ENCODE results near the gene ZNF566. TPM values are rescaled to one million over a fixed set of nuclear protein-coding genes. Genes with fewer than 3 reads are reported as not detected.

Gene ZNF566
- total RNA-seq, 6 experiments from 2014 or later: 5.2 to 6.7 (median 6.0) TPM

DNA sequence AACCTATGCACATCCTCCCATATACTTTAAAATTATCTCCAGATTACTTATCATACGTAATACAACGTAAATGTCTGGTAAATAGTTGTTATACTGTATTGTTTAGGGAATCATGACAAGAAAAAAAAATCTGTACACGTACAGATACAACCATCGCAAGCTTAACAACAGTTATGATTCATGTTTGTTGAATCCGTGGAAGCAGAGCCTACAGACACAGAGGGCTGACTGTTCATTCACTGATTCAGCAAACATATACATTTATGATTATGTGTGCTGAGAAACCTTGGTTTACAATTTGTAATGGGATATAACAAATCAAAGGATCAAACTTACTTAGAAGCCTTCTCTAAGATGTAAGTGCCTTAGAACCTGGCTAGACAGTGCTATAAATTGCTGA is 37.2 kb upstream of the ZNF566 start:
- H3K36me3 Mint-ChIP-seq (ENCODE audit: low read depth): peaks cover 43% of the 10 kb centered on the region
- TF ChIP-seq, protein P1, sequence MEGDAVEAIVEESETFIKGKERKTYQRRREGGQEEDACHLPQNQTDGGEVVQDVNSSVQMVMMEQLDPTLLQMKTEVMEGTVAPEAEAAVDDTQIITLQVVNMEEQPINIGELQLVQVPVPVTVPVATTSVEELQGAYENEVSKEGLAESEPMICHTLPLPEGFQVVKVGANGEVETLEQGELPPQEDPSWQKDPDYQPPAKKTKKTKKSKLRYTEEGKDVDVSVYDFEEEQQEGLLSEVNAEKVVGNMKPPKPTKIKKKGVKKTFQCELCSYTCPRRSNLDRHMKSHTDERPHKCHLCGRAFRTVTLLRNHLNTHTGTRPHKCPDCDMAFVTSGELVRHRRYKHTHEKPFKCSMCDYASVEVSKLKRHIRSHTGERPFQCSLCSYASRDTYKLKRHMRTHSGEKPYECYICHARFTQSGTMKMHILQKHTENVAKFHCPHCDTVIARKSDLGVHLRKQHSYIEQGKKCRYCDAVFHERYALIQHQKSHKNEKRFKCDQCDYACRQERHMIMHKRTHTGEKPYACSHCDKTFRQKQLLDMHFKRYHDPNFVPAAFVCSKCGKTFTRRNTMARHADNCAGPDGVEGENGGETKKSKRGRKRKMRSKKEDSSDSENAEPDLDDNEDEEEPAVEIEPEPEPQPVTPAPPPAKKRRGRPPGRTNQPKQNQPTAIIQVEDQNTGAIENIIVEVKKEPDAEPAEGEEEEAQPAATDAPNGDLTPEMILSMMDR (IDR thresholded peaks at IDR 0.05): no peak
- peaks cover 50% of the 10 kb centered on the region for H3K9me3 Mint-ChIP-seq
- H3K4me3 Mint-ChIP-seq: peak overlapping the region; percentile 97
- H3K27ac Mint-ChIP-seq: no peak overlapping the region
- H3K27me3 Mint-ChIP-seq (ENCODE audit: insufficient read depth): peaks cover 2% of the 10 kb centered on the region; the same call in 1 of the 2 replicates
- peaks cover 18% of the 10 kb centered on the region for H3K4me1 Mint-ChIP-seq (ENCODE audit: low read depth)
- no peak for DNase-seq

DNA sequence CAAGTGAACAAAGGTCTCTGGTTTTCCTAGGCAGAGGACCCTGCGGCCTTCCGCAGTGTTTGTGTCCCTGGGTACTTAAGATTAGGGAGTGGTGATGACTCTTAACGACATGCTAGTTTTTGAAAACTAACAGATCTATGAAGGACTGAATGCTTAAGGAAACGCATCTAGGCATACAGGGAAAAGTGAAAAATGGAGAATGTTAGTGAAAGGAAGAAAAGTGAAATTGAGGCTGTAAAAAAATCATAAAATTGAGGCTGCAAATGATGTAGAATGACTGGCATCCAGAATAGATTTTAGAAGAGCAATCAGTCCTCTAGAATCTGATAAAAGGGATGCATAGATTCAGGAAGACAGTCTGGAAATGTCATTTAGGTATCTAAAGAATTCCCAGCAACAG is 35.3 kb upstream of the ZNF566 start:
- TF ChIP-seq, protein P1 (IDR thresholded peaks at IDR 0.05): no peak
- peaks cover 18% of the 10 kb centered on the region for H3K4me1 Mint-ChIP-seq (ENCODE audit: low read depth)
- no peak overlapping the region for H3K4me3 Mint-ChIP-seq
- H3K36me3 Mint-ChIP-seq (ENCODE audit: low read depth): peaks cover 51% of the 10 kb centered on the region
- no peak overlapping the region for H3K27ac Mint-ChIP-seq
- H3K27me3 Mint-ChIP-seq (ENCODE audit: insufficient read depth): peaks cover 2% of the 10 kb centered on the region; the same call in 1 of the 2 replicates
- H3K9me3 Mint-ChIP-seq: peaks cover 60% of the 10 kb centered on the region
- DNase-seq: no peak

DNA sequence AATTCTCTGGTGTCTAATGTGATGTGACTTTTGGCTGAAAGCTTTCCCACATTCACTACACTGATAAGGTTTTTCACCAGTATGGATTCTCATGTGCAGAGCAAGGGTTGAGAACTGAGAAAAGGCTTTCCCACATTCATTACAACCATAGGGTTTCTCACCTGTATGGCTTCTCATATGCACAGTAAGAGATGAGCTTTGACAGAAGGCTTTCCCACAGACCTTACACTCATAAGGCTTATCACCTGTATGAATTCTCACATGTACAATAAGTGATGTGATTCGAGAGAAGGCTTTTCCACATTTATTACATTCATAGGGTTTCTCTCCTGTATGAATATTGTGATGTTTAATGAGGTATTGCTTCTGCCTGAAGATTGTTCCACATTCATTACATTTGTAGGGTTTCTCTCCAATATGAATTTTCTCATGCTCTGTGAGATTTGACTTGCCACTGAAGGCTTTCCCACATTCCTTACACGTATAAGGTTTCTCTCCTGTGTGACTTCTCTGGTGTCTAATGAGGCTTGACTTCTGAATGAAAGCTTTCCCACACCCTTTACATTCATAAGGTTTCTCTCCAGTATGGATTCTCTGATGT is 24.8 kb upstream of the ZNF566 start:
- DNase-seq: no peak
- Mint-ChIP-seq H3K27me3 (ENCODE audit: insufficient read depth) (no peaks in the 10 kb centered on the region), H3K9me3 (peaks cover 93% of the 10 kb centered on the region), H3K4me3 (no peak overlapping the region), H3K36me3 (ENCODE audit: low read depth) (peaks cover 91% of the 10 kb centered on the region), H3K27ac (no peak overlapping the region), H3K4me1 (ENCODE audit: low read depth) (no peaks in the 10 kb centered on the region)
- TF ChIP-seq, protein P1 (IDR thresholded peaks at IDR 0.05): no peak

DNA sequence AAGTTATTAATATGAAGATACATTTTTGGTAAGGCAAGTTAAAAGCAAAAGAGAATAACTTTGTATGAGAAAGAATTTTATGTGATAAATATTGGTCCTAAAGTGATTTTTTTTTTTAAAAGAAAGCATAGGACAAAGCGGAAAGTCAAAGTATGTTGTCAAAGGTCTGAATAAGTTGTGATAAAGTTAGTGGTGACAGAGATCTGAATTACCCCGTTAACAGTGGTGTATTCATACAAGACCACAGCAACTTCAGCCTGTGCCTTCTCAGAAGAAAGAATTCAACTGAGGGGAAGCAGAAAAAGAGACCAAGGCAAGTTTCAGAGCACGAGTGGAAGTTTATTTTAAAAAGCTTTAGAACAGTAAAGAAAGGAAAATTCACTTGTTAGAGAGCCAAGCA is 19.0 kb upstream of the ZNF566 start:
- TF ChIP-seq, protein P1 (IDR thresholded peaks at IDR 0.05): no peak

DNA sequence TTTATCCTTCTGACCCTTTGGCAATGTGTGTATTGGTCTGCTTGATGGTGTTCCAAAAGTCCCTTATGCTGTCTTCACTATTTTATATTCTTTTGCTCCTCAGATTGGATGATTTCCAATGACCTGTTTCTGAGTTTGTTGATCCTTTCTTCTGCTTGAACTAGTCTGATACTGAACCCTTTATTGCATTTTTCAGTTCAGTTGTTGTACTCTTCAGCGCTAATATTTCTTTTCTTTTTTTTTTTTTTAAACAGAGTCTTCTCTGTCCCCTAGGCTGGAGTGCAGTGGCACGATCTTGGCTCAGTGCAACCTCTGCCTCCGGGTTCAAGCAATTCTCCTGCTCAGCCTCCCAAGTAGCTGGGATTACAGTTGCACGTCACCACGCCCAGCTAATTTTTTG is 12.6 kb upstream of the ZNF566 start:
- TF ChIP-seq, protein P1 (IDR thresholded peaks at IDR 0.05): no peak
- no peak for DNase-seq
- Mint-ChIP-seq H3K27ac (no peak overlapping the region), H3K36me3 (ENCODE audit: low read depth) (peaks cover 27% of the 10 kb centered on the region), H3K9me3 (peaks cover 84% of the 10 kb centered on the region), H3K4me1 (ENCODE audit: low read depth) (no peaks in the 10 kb centered on the region), H3K4me3 (no peak overlapping the region), H3K27me3 (ENCODE audit: insufficient read depth) (no peaks in the 10 kb centered on the region)

More for the DNA sequence above, 19.0 kb upstream of the ZNF566 start:
- Mint-ChIP-seq H3K36me3 (ENCODE audit: low read depth) (peaks cover 44% of the 10 kb centered on the region), H3K27me3 (ENCODE audit: insufficient read depth) (no peaks in the 10 kb centered on the region; the same call in 1 of the 2 replicates), H3K4me1 (ENCODE audit: low read depth) (no peaks in the 10 kb centered on the region), H3K27ac (no peak overlapping the region), H3K4me3 (no peak overlapping the region), H3K9me3 (peaks cover 94% of the 10 kb centered on the region)
- no peak for DNase-seq
